Epithelial cell of prostate (primary cell): Measurements from ENCODE around the gene ADK.

Experiments used
- DNase-seq: peaks from one replicate; pipeline ENCODE4 v3.0.0-alpha.2; 2011; ENCODE audit warnings: low read depth, low spot score
- H3K27ac ChIP-seq: fragments of 450-650 bp; 2 replicates; pipeline ENCODE4 v1.5.1; 2017; ENCODE audit warnings: mild to moderate bottlenecking

ADK gene

DNA sequence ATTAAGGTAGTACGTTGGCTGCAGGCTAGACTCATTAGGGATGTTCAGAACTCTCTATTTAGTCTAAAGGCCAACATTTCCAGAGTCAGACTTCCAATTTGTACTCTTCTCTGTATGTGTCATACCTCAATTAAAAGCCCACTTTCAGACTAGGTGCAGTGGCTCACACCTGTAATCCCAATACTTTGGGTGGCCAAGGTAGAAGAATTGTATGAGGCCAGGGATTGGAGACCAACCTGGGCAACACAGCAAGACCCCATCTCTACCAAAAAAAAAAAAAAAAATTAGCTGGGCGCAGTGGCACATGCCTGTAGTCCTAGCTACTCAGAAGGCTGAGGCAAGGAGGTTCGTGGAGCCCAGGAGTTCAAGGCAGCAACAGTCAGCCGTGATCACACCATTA, 484.6 kb downstream of the ADK start:
- no peak for DNase-seq
- H3K27ac ChIP-seq, result no peak overlapping the region

DNA sequence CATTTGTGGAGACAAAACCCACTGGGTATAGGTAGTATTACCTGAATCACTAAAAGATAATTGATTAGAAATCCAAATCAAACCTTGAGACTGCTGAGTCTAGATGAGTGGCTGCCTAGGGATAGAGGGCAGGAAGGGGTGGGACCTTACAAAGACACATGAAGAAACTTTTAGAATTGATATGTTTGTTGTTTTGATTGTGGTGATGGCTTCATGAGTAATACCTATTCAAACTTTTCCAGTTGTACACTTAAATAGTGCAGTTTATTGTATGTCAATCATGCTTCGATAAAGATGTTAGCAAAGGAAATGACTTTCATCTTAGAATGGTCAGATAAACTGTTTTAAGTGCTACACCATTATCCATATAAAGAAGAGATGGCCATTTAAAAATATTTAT, 486.7 kb downstream of the ADK start:
- DNase-seq, result no peak
- no peak overlapping the region for H3K27ac ChIP-seq

DNA sequence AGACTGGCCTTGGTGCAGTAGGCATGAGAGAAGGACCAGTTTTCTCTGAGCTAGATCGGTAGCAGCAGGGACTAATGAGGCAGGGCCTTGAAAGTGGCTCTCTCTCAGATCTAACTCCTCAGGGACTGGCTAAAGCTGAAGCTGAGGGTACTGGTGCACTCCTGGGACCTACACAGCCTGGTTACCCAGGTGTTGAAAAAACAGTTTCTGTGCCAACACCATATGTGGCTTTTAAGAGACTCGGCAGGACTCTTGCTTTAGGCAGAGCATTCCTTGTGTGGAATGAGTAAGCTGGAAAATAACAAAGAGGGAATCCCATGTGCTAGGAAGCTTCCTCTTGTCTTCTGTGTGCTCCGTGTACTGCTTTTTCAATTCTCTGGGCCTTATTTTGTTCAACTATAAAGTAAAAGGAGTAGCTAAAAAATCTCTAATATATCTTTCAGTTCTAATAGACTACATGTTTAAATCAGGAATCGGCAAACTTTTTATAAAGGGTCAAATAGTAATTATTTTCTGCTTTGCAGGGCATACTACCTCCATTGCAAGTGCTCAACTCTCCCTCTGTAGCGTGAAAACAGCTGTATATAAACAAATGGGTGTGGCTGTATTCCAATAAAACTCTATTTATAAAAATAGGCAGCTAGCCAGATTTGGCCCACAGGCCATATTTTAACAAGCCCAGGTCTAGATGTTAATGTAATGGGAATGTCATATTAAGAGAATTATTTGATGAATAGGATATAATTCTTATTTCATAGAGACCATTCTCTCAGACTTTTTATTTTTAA, 489.3 kb downstream of the ADK start:
- DNase-seq, result no peak
- H3K27ac ChIP-seq, result no peak overlapping the region

DNA sequence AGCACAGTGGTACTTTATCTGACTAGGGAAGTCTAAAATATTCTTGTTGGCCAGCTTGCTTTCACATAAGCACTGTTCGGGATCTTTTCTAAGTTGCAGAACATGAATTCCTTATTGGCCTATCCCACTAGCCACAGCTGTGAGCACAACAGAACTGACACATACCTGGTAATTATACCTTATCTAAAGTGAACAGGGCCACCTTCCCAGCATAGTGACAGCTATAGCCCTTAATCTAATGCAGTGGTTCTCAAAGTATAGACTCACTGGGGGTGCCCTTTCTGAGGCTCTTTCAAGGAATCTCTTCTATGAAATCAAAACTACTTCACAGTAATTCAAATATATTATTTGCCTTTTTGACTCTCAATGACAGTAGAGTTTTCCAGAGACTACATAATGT, 490.6 kb downstream of the ADK start:
- H3K27ac ChIP-seq, result no peak overlapping the region
- no peak for DNase-seq

DNA sequence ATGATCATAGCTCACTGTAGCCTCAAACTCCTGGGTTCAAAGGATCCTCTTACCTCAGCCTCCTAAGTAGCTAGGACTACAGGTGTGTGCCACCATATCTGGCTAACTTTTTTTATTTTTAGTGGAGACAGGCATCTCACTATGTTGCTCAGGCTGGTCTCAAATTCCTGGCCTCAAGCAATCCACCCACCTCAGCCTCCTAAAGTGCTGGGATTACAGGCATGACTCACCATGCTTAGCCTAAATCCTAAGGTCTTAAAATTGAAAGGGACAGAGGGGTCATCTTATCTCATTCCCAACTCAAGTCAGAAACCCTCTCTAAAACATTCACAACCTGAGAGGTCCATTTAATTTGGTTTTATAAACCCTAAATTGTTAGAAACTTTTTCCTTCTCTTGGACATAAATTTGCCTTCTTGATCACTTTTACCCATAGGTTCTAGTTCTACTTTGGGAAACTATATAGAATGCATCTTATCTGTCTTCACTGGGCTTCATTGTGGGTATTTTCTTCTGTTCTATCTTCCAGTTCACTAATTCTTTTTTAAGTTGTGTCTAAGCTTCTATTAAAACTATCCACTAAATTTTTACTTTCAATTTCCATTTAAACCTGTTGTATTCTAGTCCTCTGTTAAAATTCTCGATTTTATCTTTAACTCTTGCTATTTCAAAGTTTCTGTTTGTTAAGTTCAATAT, 492.0 kb downstream of the ADK start:
- no peak overlapping the region for H3K27ac ChIP-seq
- DNase-seq, result no peak

DNA sequence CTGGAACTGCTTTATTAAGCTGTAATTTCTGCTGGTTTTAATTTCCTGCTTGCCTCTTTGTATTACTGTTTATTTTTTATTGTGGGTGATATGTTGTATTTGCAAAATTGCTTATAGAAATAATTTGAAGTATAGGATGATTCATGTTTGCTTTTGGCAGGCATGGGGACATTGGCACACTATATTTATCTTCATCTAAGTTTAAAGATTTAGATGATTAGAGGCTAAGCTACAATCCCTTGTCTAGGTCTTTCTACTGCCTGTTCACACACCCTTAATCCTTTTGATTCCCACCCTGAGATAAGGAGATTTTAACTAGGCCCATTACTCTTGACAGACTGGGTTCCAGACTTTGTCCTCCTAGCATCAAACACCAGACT, 492.6 kb downstream of the ADK start:
- no peak for DNase-seq
- H3K27ac ChIP-seq, result no peak overlapping the region

DNA sequence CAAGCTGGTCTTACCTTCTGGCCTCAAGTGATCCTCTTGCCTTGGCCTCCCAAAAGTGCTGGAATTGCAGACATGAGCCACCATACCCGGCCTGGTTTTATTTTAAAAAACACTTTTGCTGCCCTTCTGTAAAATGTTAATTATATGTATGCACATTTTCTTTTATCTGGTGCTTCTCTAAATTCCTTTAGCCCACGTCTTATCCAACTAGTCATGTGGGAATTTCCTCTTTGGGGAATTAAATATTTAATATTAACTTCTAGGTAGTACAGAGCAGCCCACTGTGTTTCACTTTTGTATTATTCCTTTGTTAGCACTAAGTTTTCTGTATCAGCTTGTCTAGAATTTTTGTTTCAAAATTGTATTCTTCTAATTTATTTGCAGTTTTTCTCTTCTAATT, 493.7 kb downstream of the ADK start:
- DNase-seq, result no peak
- H3K27ac ChIP-seq, result no peak overlapping the region

DNA sequence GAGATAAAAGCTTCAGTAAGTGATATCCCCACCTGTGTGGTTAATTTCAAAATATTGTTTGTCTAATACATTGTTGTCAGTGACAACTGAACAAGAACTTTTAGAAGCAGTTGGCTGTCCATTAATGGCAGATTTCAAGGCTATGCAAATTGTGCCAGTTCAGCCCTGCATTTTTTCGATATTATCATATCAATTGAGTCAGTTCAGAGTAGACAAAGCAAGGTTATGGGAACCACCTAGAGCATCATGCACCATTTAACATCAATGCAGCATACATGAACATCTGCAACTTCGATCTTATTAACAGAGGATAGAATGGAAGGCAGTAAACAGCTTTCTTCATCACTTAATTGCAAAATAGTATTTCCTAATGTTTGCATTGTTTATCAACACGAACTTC, 494.7 kb downstream of the ADK start:
- H3K27ac ChIP-seq, result no peak overlapping the region

DNA sequence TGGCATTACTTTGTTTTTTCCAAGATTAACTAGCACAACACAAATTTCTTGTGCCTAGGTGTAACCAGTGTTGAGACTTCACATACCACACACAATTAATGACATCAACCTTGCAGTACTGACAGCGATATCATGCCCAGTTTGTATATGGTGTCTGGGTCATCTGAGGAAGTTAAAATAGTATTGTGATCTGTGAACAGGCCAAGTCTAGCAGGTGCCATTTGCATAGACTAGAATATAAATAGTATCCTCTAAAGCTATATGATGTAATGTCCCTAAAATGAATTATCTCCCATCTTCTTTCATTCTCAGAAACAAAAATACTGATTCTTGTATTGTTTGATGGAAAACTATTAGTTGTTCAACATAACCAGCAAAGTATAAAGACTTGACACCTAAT, 499.6 kb downstream of the ADK start:
- no peak overlapping the region for H3K27ac ChIP-seq
- no peak for DNase-seq

More for the DNA sequence above, 494.7 kb downstream of the ADK start:
- no peak for DNase-seq

DNA sequence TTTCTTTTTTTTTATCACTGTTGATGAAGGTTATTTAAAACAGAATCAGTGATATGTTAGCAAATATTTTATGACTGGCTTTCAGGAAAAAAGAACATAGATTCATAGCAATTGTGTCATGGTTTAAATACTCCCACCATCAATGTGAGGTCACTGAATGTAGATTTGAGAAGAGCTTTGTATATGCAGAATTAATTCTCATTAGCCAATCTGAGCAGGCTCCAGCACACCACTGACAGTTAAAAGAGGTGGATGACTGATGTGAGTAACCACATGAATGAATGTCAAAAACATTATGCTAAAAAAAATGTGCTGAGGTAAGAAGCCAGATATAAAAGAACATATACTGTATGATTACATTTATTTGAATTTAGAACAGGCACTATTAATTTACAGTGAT, 500.5 kb downstream of the ADK start:
- H3K27ac ChIP-seq, result no peak overlapping the region
- no peak for DNase-seq

DNA sequence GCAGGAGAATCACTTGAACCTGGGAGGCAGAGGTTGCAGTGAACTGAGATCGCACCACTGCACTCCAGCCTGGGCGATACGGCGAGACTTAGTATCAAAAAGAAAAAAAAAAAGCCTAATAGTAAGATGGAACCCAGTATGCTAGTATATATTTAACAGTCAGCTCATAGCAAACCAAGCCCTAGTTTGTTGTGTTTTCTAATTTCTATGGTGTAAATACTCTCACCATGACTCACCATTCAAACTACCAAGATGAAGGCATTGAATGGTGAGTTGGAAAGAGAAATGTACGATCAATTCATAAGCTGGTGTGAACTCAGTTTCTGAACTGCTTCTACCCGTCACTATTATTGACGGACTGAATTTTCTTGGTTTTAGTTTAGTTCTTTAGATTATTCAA, 501.6 kb downstream of the ADK start:
- no peak for DNase-seq
- no peak overlapping the region for H3K27ac ChIP-seq

DNA sequence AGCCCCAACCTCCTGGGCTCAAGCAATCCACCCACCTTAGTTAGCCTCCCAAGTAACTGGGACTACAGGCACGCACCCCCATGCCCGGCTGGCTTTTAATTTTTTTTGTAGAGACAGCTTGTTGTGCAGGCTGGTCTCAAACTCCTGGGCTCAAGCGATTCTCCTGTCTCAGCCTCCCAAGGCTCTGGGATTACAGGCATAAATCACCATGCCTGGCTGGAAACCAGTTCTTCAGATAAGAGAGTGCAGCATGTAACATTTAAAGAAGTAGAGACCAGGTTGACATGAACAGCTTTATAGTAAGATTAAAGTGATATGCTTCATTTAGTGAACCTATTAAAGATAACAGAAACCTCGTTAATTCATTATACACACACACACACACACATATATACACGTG, 507.5 kb downstream of the ADK start:
- DNase-seq, result no peak
- no peak overlapping the region for H3K27ac ChIP-seq

DNA sequence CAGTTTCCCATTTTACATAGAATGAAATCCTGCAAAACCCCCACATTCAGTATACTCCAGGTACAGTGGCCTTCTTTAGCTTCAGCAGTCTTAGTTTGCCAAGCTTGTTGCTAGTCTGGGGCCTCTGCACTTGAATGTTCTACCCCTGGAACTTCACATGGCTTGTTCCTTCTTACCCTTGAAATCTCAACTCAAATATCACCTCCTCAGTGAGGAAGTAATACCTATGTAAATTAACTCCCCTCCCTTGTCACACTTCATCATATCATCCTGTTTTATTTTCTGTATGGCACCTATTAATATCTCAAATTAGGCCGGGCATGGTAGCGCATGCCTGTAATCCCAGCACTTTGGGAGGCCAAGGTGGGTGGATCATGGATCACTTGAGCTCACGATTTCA, 511.6 kb downstream of the ADK start:
- DNase-seq, result no peak
- no peak overlapping the region for H3K27ac ChIP-seq

DNA sequence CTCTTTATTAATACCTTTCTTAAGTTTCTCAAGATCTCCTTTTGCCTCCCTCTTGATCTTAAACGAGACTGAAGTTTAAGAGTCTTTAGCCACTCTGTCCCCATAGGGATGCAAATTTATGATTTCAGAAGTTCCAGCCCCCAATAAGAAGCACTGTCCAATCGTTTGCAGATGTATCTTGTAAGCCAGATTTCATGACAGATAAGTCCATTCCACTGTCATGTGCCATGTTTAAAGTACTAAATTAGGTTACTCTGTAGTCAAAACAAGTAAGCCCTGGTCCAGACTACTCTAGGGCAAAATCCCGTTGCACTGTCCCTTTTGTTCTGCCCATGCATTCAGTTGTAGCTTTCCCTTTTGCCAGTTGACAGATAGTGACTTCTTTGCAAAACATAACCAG, 518.2 kb downstream of the ADK start:
- no peak overlapping the region for H3K27ac ChIP-seq
- no peak for DNase-seq

DNA sequence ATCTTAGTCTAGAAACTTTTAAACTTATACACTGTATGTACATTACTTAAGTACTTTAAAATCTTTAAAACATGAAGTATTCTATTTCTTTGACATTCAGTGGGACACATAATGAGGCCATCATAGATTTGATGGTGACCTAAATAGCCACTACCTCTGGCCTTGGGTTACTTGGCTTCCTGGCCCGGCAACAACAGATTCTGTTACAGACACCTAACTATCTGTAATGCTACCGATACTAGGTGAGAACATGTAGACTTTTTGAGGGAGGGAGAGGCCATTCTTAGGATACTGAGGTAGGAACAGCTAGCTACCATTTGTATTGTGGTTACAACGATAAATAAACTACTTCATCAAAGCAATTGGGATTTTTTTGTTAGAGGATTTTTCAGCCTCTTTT, 520.7 kb downstream of the ADK start:
- H3K27ac ChIP-seq, result no peak overlapping the region
- DNase-seq, result no peak

DNA sequence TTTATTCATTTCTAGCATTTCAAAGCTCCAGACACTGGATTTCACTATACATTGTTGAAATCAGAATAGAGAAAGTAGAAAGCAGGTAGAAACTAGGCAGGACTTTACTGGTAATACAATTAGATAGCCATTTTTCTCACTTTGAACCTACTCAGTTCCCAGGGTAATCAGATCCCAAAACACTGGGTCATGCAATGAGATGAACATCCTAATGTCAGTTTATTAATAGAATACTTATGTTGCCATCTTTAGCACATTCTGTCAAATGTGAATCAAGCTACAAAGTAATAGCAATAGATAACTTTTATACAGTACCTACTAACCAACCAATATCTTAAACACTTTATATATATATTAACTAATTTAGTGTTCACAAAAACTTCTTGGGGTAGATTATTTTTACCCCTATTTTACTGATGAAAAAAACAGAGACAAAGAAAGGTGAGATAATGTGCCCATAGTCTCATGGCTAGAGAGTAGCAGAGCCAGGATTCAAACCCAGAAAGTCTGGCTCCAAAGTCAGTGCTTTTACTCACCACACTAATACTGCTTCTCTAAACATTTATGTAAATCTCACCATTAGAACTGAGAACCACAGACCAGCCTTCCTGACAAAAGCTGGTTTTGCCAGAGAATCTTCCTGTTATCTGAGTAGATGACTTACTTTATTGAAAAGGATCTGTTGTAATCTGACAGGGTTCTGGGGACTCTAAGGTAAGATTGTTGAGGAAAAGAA, 521.6 kb downstream of the ADK start:
- no peak for DNase-seq
- H3K27ac ChIP-seq, result no peak overlapping the region

DNA sequence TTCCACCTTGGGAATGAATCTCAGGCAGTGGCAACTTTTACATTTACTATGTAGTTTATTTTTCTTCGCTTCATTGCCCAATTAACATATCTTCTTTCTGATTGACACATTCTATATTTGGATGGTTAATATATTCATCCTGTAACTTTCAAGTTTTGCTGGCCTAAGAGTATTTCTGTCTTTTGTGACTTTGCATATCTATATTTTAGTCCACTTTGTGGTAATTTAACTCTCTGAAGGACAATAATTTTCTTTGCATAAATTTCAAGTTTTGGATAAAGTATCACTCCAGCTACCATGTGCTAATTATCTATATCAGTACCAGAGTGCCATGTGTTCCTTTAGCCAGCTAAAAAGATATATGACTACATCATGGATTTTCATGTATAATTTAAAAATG, 523.9 kb downstream of the ADK start:
- DNase-seq, result no peak
- H3K27ac ChIP-seq, result no peak overlapping the region

DNA sequence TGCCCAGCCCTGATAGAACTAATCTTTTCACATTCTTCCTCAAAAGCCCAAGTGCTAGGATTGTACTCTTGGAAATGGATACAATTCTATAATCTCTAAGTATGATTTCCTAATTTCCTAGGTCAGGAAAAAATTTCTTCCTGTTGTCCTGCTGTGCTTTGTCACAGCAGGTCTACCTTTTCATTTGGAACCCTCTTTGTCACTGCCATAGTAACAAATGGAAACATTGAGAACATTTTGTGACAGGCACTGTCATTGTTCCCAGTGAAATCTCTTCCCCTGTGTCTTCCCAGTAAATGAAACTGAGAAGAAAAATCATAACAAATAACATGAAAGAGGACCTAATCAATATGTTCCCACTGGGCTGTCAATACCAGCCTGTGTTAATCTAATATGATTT, 524.5 kb downstream of the ADK start:
- H3K27ac ChIP-seq, result no peak overlapping the region
- DNase-seq, result no peak

DNA sequence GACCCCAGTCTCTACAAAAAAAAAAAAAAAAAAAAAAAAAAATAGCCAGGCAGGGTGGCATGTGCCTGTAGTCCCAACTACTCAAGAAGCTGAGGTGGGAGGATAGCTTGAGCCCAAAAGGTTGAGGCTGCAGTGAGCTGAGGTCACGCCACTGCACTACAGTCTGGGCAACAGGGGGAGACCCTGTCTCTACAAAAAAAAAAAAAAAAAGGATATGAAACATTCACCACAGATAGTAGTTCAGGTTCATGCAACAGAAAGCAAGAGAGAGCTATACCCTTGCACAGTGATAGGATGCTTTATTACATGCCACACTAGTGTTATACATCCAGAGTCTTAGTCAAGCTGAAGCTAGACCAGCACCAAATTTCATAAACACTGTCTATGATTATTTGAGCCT, 526.9 kb downstream of the ADK start:
- no peak for DNase-seq
- no peak overlapping the region for H3K27ac ChIP-seq

DNA sequence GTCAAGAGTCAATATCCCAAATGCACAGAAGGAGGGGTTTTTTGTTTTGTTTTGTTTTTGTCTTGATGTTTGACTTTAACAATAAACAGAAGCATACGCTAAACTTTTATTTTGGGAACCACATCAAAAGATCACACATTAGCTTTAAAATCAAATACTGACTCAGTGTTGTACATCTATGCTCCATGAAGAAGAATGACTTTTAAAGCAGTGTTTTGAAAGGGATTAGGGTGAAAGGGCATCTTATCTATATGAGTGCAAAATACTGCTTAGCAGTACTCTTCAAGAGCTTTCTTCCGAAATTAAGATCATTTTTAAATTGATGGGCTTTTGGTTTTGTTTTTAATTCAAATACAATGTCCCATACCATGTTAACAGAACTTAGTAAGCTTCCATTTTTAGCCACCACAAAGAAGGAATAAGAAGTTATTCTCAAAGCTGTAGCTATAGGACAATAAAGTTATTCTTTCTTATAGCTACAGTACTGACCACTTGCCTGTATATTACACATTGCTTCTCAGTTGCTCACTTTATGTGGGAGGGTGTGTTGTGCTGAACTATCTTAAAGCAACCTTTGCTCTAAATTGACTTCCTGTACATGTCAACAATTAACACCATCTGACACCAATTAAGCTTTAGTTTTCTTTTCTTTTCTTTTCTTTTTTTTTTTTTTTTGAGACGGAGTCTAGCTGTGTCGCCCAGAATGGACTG, 531.1 kb downstream of the ADK start:
- no peak overlapping the region for H3K27ac ChIP-seq
- no peak for DNase-seq

DNA sequence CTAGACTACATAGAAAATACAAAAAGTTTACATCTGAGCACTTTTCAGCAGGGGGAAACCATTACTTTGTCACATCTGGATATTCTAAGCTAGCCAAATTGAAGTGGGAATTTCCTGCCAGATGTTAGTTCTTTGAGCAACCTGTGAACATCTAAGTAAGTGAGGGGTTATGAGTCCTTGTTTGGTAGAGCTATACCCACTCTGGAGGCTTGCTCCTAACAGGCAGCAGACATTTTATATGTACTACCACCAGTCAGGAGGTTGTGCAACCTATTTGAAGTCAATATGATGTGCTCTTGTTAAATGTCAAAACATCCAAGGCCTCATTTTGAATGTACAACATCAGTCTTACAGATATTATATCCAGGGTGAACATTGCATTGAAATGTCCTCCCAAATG, 532.0 kb downstream of the ADK start:
- no peak overlapping the region for H3K27ac ChIP-seq
- no peak for DNase-seq
